Mammary epithelial cell (primary cell): ENCODE data around the gene EVPL.

Source experiments
- EZH2 ChIP-seq: IDR thresholded peaks from 2 replicates; pipeline ENCODE4 v1.6.1; 2012; ENCODE audit warnings: low read length, inconsistent platforms, borderline replicate concordance
- TF ChIP-seq, protein P1 (sequence below), 2 donors: IDR thresholded peaks in 1 of 2; conservative IDR thresholded peaks in 1 of 2; 2 replicates each; pipeline ENCODE4 v1.5.1; 2011 to 2012; ENCODE audit warnings: inconsistent platforms in 2 of 2, low read length in 2 of 2, mild to moderate bottlenecking in 2 of 2, control low read depth in 1 of 2, low read depth in 1 of 2; ENCODE audit not compliant: insufficient read depth in 1 of 2; ENCODE audit errors: extremely low read depth in 1 of 2

DNA sequence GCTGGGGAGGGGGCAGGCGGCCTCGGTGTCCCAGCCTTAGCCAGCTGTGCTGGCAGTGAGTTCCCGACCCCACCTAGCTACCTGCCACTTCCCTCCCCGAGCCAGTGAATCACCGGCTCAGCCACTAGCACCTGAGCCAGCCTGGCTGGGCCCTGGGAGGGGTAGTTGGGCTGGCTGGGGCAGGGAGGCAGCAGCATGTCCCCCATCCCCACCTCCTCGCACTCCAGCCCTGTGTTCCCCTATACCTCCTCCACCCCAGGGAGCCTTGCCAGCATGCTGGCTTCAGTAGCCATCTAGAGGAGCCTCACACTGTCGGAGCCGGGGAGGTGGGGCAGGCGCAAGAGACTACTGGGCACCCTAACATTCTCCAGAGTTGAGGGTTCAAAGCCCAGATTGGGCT, 2.8 kb downstream of the EVPL start:
- TF ChIP-seq, protein P1, sequence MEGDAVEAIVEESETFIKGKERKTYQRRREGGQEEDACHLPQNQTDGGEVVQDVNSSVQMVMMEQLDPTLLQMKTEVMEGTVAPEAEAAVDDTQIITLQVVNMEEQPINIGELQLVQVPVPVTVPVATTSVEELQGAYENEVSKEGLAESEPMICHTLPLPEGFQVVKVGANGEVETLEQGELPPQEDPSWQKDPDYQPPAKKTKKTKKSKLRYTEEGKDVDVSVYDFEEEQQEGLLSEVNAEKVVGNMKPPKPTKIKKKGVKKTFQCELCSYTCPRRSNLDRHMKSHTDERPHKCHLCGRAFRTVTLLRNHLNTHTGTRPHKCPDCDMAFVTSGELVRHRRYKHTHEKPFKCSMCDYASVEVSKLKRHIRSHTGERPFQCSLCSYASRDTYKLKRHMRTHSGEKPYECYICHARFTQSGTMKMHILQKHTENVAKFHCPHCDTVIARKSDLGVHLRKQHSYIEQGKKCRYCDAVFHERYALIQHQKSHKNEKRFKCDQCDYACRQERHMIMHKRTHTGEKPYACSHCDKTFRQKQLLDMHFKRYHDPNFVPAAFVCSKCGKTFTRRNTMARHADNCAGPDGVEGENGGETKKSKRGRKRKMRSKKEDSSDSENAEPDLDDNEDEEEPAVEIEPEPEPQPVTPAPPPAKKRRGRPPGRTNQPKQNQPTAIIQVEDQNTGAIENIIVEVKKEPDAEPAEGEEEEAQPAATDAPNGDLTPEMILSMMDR (conservative IDR thresholded peaks at IDR 0.05 in 1 of 2, IDR thresholded peaks at IDR 0.05 in 1 of 2; ENCODE audit: extremely low read depth in 1 of 2, insufficient read depth in 1 of 2, low read depth in 1 of 2, low read length in 2 of 2): no peak
- TF ChIP-seq EZH2: no peak
